Measurements from ENCODE around the gene TRPM2. TPM values are rescaled to one million over a fixed set of nuclear protein-coding genes. Genes with fewer than 3 reads are reported as not detected.

Gene TRPM2
- total RNA-seq, 4 donors from 2014 or later, result 2.9 to 7.0 (median 6.1) TPM

GRCh38 chr21:44312089-44312488, 41.3 kb upstream of the TRPM2 start:
- TF ChIP-seq CTCF (IDR thresholded peaks at IDR 0.05; ENCODE audit: low read depth), result no peak

- TF ChIP-seq CTCF (IDR thresholded peaks at IDR 0.05; ENCODE audit: low read depth), result no peak
Measured at GRCh38 chr21:44312716-44313115, 40.7 kb upstream of the TRPM2 start.

GRCh38 chr21:44313451-44313850, 40.0 kb upstream of the TRPM2 start:
- no peak for TF ChIP-seq CTCF (IDR thresholded peaks at IDR 0.05; ENCODE audit: low read depth)

- no peak for TF ChIP-seq CTCF (IDR thresholded peaks at IDR 0.05; ENCODE audit: low read depth)
Measured at GRCh38 chr21:44314128-44314527, 39.3 kb upstream of the TRPM2 start.

GRCh38 chr21:44314561-44314960, 38.9 kb upstream of the TRPM2 start:
- TF ChIP-seq CTCF (IDR thresholded peaks at IDR 0.05; ENCODE audit: low read depth), result no peak

GRCh38 chr21:44315691-44316203, 37.7 kb upstream of the TRPM2 start:
- TF ChIP-seq CTCF (IDR thresholded peaks at IDR 0.05; ENCODE audit: low read depth), result no peak

GRCh38 chr21:44316277-44316900, 37.0 kb upstream of the TRPM2 start:
- no peak for TF ChIP-seq CTCF (IDR thresholded peaks at IDR 0.05; ENCODE audit: low read depth)

Data from subcutaneous adipose tissue (tissue), 4 donors.